K562 (cell line): ENCODE measurements around the gene EVI5. TPM values are rescaled to one million over a fixed set of nuclear protein-coding genes. Genes with fewer than 3 reads are reported as not detected.

Experiments used
- ATAC-seq: fragments of 200-7000 bp; cut with Tn5 transposase; 3 replicates; pipeline ENCODE4 v1.9.1; 2020; ENCODE audit warnings: moderate library complexity
- BruUV-seq: library from RNA; stranded (reverse); fragments of 400-500 nt; replicated peaks from 2 replicates; lab custom pipeline; 2021; lab: Mats Ljungman, UMichigan
- CTCF ChIA-PET: fragments of 300-600 bp; formaldehyde crosslinking; extraction: SDS; loops from one replicate; lab custom pipeline; 2021; ENCODE audit warnings: low intra/inter-chr PET ratio; lab: Yijun Ruan, JAX
- POLR2A ChIA-PET: fragments of 300-600, 350-650 bp; sonication (Branson Sonifier 250); formaldehyde crosslinking; extraction: SDS; loops from one replicate; lab custom pipeline; 2021; ENCODE audit warnings: antibody characterized with exemption, inconsistent platforms; lab: Yijun Ruan, JAX
- DNase-seq, 4 experiments: peaks; one replicate each; pipeline versions ENCODE4 v3.0.0 to v3.0.0-alpha.2; 2011 to 2018; ENCODE audit warnings: low spot score in 3 of 4, mixed read lengths in 3 of 4; ENCODE audit errors: extremely low read depth in 1 of 4
- FAIRE-seq: peaks from 2 replicates; lab custom pipeline; 2011; peaks lifted over from hg19 to GRCh38; lab: Jason Lieb, UNC
- H2AFZ ChIP-seq: 2 replicates; pipeline ENCODE4 v1.6.0; 2011; ENCODE audit warnings: low read depth, low read length, control low read depth, inconsistent platforms
- H3K27ac ChIP-seq: fragments of 200-600 bp; 3 replicates; pipeline ENCODE4 v1.8.0; 2011; ENCODE audit warnings: low read depth, mild to moderate bottlenecking, control low read depth, inconsistent platforms, low read length, moderate library complexity, mixed read lengths; ENCODE audit errors: extremely low read depth
- H3K27me3 ChIP-seq, 2 experiments: fragments of 300-600 bp in 1 of 2; 2 replicates in 1 of 2; 3 replicates in 1 of 2; pipeline versions ENCODE4 v1.6.0 to v1.8.0; 2011; ENCODE audit warnings: inconsistent platforms in 2 of 2, low read length in 2 of 2, mild to moderate bottlenecking in 1 of 2, mixed read lengths in 1 of 2, moderate library complexity in 1 of 2; ENCODE audit not compliant: control insufficient read depth in 2 of 2, insufficient read depth in 2 of 2
- H3K36me3 ChIP-seq: fragments of 300-600 bp; 3 replicates; pipeline ENCODE4 v1.8.0; 2011; ENCODE audit warnings: mild to moderate bottlenecking, low read length, inconsistent platforms; ENCODE audit not compliant: control insufficient read depth, insufficient read depth
- H3K4me1 ChIP-seq, 2 experiments: fragments of 200-600 bp in 1 of 2; replicated peaks in 1 of 2; 2 replicates in 1 of 2; 3 replicates in 1 of 2; pipeline versions ENCODE4 v1.5.1 to v1.8.0; 2011; ENCODE audit warnings: inconsistent platforms in 2 of 2, low read length in 2 of 2, mild to moderate bottlenecking in 1 of 2, mixed read lengths in 1 of 2, moderate library complexity in 1 of 2; ENCODE audit not compliant: control insufficient read depth in 2 of 2, insufficient read depth in 2 of 2
- H3K4me2 ChIP-seq: 2 replicates; pipeline ENCODE4 v1.6.1; 2011; ENCODE audit warnings: low read length, control low read depth, inconsistent platforms, mixed read lengths; ENCODE audit not compliant: insufficient read depth
- H3K4me3 ChIP-seq: fragments of 200-600 bp; sonication (generic), shearing (Covaris generic); 2 replicates; pipeline ENCODE4 v1.5.1; 2016; ENCODE audit warnings: control low read depth, inconsistent platforms
- H3K79me2 ChIP-seq: fragments of 200-600 bp; 3 replicates; pipeline ENCODE4 v1.8.0; 2011; ENCODE audit warnings: low read length, inconsistent platforms; ENCODE audit not compliant: control insufficient read depth, insufficient read depth
- H3K9ac ChIP-seq, 2 experiments: 2 replicates each; pipeline versions ENCODE4 v1.6.0 to v1.6.1; 2011; ENCODE audit warnings: low read depth in 2 of 2, low read length in 2 of 2, control low read depth in 1 of 2, inconsistent platforms in 1 of 2, mild to moderate bottlenecking in 1 of 2, mixed read lengths in 1 of 2; ENCODE audit not compliant: insufficient read depth in 1 of 2
- H3K9me1 ChIP-seq: one replicate; pipeline ENCODE4 v1.6.0; 2011; ENCODE audit warnings: inconsistent platforms, mild to moderate bottlenecking, low read length, moderate library complexity; ENCODE audit not compliant: control insufficient read depth, insufficient read depth
- H3K9me3 ChIP-seq: replicated peaks from 2 replicates; pipeline ENCODE4 v1.5.1; 2011; ENCODE audit warnings: low read depth, low read length, inconsistent platforms; ENCODE audit not compliant: control insufficient read depth, insufficient read depth
- H4K20me1 ChIP-seq: replicated peaks from 2 replicates; pipeline ENCODE4 v1.6.1; 2011; ENCODE audit warnings: low read length, inconsistent platforms, mixed read lengths; ENCODE audit not compliant: control insufficient read depth, insufficient read depth
- ADNP ChIP-seq: fragments of 200-800 bp; sonication (Bioruptor generic); IDR thresholded peaks from 2 replicates; pipeline ENCODE4 v1.6.1; 2016; ENCODE audit warnings: missing genetic modification characterization, missing compliant biosample characterization
- CREBBP ChIP-seq: IDR thresholded peaks from one replicate; pipeline ENCODE4 v1.6.1; 2012; ENCODE audit warnings: low read depth, mild to moderate bottlenecking, control low read depth, inconsistent platforms, low read length
- CSDE1 ChIP-seq, 2 experiments: fragments of 450-650 bp; IDR thresholded peaks; 2 replicates each; pipeline ENCODE4 v1.6.1; 2016; ENCODE audit warnings: mild to moderate bottlenecking in 1 of 2
- DMBX1 ChIP-seq: fragments of 250-450 bp; sonication (Bioruptor Pico); IDR thresholded peaks from 2 replicates; pipeline ENCODE4 v1.8.0; 2022; ENCODE audit warnings: inconsistent platforms, mild to moderate bottlenecking, moderate library complexity, borderline replicate concordance
- ELF4 ChIP-seq: fragments of 450-650 bp; formaldehyde crosslinking; IDR thresholded peaks from 2 replicates; pipeline ENCODE4 v1.4.0; 2022; ENCODE audit warnings: missing genetic modification characterization
- GATA2 ChIP-seq: sonication (generic); formaldehyde crosslinking; IDR thresholded peaks from 2 replicates; pipeline ENCODE4 v1.4.0; 2020; ENCODE audit warnings: mild to moderate bottlenecking, missing genetic modification reagents
- HDAC1 ChIP-seq, 2 experiments: fragments of 450-650 bp; IDR thresholded peaks; 2 replicates each; pipeline ENCODE4 v1.6.1; 2016 to 2017; ENCODE audit warnings: inconsistent platforms in 1 of 2, mild to moderate bottlenecking in 1 of 2, moderate library complexity in 1 of 2
- JUN ChIP-seq, 2 experiments: sonication (generic) in 1 of 2; formaldehyde crosslinking in 1 of 2; IDR thresholded peaks; 2 replicates each; pipeline versions ENCODE4 v1.6.1 to v1.8.0; 2012 to 2022; ENCODE audit warnings: borderline replicate concordance in 2 of 2, mild to moderate bottlenecking in 2 of 2, improper control_type of control experiment in 1 of 2, low read depth in 1 of 2, low read length in 1 of 2, missing genetic modification reagents in 1 of 2
- KDM5B ChIP-seq: fragments of 200-600 bp; sonication (generic); IDR thresholded peaks from 2 replicates; pipeline ENCODE4 v1.6.1; 2012; ENCODE audit warnings: low read depth, mild to moderate bottlenecking, moderate library complexity, low read length, control low read depth, inconsistent platforms; ENCODE audit not compliant: insufficient replicate concordance
- MCM3 ChIP-seq: fragments of 450-650 bp; IDR thresholded peaks from 2 replicates; pipeline ENCODE4 v1.6.1; 2016
- NCOR1 ChIP-seq: fragments of 450-650 bp; IDR thresholded peaks from 2 replicates; pipeline ENCODE4 v1.6.1; 2016; ENCODE audit warnings: mild to moderate bottlenecking, moderate library complexity
- NONO ChIP-seq, 2 experiments: fragments of 200-400 bp in 1 of 2; fragments of 450-650 bp in 1 of 2; formaldehyde crosslinking in 1 of 2; IDR thresholded peaks; 2 replicates each; pipeline ENCODE4 v1.6.1; 2017; ENCODE audit warnings: low read depth in 2 of 2, mild to moderate bottlenecking in 2 of 2, moderate library complexity in 2 of 2, low read length in 1 of 2
- OTX1 ChIP-seq: fragments of 450-650 bp; formaldehyde crosslinking; IDR thresholded peaks from 2 replicates; pipeline ENCODE4 v1.4.0; 2022; ENCODE audit warnings: mild to moderate bottlenecking
- RBM17 ChIP-seq: fragments of 200-400 bp; formaldehyde crosslinking; IDR thresholded peaks from 2 replicates; pipeline ENCODE4 v1.6.1; 2017; ENCODE audit warnings: low read depth, mild to moderate bottlenecking, low read length, borderline replicate concordance
- SOX6 ChIP-seq: fragments of 450-650 bp; IDR thresholded peaks from 2 replicates; pipeline ENCODE4 v1.6.1; 2014; ENCODE audit warnings: mild to moderate bottlenecking
- TBP ChIP-seq: optimal IDR thresholded peaks from 2 replicates; pipeline ENCODE3; 2011; ENCODE audit warnings: low read depth, low read length, improper control_type of control experiment
- U2AF2 ChIP-seq: fragments of 200-400 bp; formaldehyde crosslinking; optimal IDR thresholded peaks from 2 replicates; pipeline ENCODE3; 2017; ENCODE audit warnings: low read depth, mild to moderate bottlenecking, low read length
- ZBTB17 ChIP-seq: fragments of 450-650 bp; formaldehyde crosslinking; IDR thresholded peaks from 2 replicates; pipeline ENCODE4 v1.4.0; 2020; ENCODE audit warnings: mild to moderate bottlenecking
- ZNF23 ChIP-seq: fragments of 250-450 bp; sonication (Bioruptor Pico); IDR thresholded peaks from 2 replicates; pipeline ENCODE4 v1.4.0; 2020; ENCODE audit warnings: mild to moderate bottlenecking
- ZNF436 ChIP-seq: fragments of 250-450, 450-650 bp; sonication (Bioruptor Pico); formaldehyde crosslinking; IDR thresholded peaks from 2 replicates; pipeline ENCODE4 v1.7.0; 2020; ENCODE audit warnings: mild to moderate bottlenecking
- WGBS: fragments of 100-300 bp; shearing (Covaris generic); methylation state at CpG from one replicate; pipeline ENCODE4 v1.1.6; 2016; ENCODE audit warnings: low coverage, mixed read lengths; ENCODE audit not compliant: insufficient coverage; ENCODE audit errors: missing lambda C conversion rate; 5-methylcytosine and 5-hydroxymethylcytosine counted together
- in situ Hi-C: fragments of 300-500 bp; cut with MboI; formaldehyde crosslinking; loops from 4 replicates; pipeline ENCODE4 v1.15.0; 2018; ENCODE audit warnings: inconsistent platforms, mixed read lengths
- intact Hi-C: fragments of 100-400 bp; cut with micrococcal nuclease; formaldehyde crosslinking; loops from 2 replicates; pipeline ENCODE4 v1.14.2; 2022
- polyA plus RNA-seq, 8 experiments: library from polyadenylated mRNA; depleted of rRNA in 4 of 8; stranded (reverse) in 5 of 8; unstranded in 3 of 8; fragments of >200 nt; fragmentation: Nextera tagmentation in 2 of 8; fragmentation: Illumina TruSeq in 1 of 8; extraction: Ambion mirVana in 2 of 8; extraction: Trizol in 1 of 8; gene quantifications; 2 replicates each; pipeline versions ENCODE4 v1.2.1 to v1.2.3, GENCODE V29; 2011 to 2014; ENCODE audit warnings: inconsistent platforms in 1 of 8, missing spikeins in 1 of 8
- total RNA-seq, 7 experiments: library from RNA; depleted of rRNA in 6 of 7; stranded (reverse); fragments of >200 nt in 6 of 7; fragmentation: Illumina TruSeq in 2 of 7; extraction: Trizol in 2 of 7; gene quantifications; 2 replicates each; pipeline versions ENCODE4 v1.2.1 to v1.2.3, GENCODE V29; 2011 to 2021; ENCODE audit warnings: low replicate concordance in 1 of 7

The EVI5 gene
- total and polyA plus RNA-seq, 9 of the 15 experiments (the other 6 are each of a cell fraction or from before 2014, with no cell fraction given): 1.7 to 50.1 (median 13.7) TPM

- Histone ChIP-seq H3K4me2 (no peak overlapping the region), H3K4me3 (no peak overlapping the region), H3K9ac (no peak overlapping the region), H3K79me2 (no peaks in the 10 kb centered on the region), H3K36me3 (no peaks in the 10 kb centered on the region), H3K9me1 (no peaks in the 10 kb centered on the region), H3K27me3 (no peaks in the 10 kb centered on the region), H3K27ac (no peak overlapping the region), H3K4me1 (no peaks in the 10 kb centered on the region), H2AFZ (no peak overlapping the region), H4K20me1 (no peaks in the 10 kb centered on the region), H3K9me3 (no peaks in the 10 kb centered on the region)
- in situ Hi-C loops: no loop called here
- CTCF ChIA-PET: no interaction called here
- WGBS: 57% methylated on average over 1 of the region's 1 CpG
- ATAC-seq: no peak
- no peak for FAIRE-seq
- DNase-seq: no peak
- intact Hi-C loops: no loop called here
- POLR2A ChIA-PET: no interaction called here
- TF ChIP-seq ZBTB17 (CRISPR knock-in tag): no peak
- TF ChIP-seq KDM5B: no peak
- no peak for TF ChIP-seq GATA2
- TF ChIP-seq CSDE1 (IDR thresholded peaks at IDR 0.05): no peak
- BruUV-seq: no TSS peak
These were observed 233.0 kb downstream of the EVI5 start for GRCh38 chr1:92551916-92552315.

- in situ Hi-C loops: no loop called here
- Histone ChIP-seq H3K27ac (no peak overlapping the region), H4K20me1 (no peaks in the 10 kb centered on the region), H3K9me1 (no peaks in the 10 kb centered on the region), H3K27me3 (no peaks in the 10 kb centered on the region), H3K4me3 (no peak overlapping the region), H2AFZ (no peak overlapping the region), H3K36me3 (no peaks in the 10 kb centered on the region), H3K4me1 (no peaks in the 10 kb centered on the region; a peak in 2 of 5 replicates), H3K4me2 (no peak overlapping the region), H3K9ac (no peak overlapping the region), H3K79me2 (no peaks in the 10 kb centered on the region), H3K9me3 (no peaks in the 10 kb centered on the region)
- POLR2A ChIA-PET: interaction anchor here (0.6 to 1.3 kb wide), 3 partner anchors 13 to 462 kb away, joined by 3 to 5 read pairs (median 3); no protein-coding TSS in a partner anchor
- intact Hi-C loops: no loop called here
- peak; percentile 71 to 91 (median 80) for DNase-seq
- peak; percentile 97 for FAIRE-seq
- WGBS: 0% methylated on average over 2 of the region's 2 CpGs
- ATAC-seq: peak; percentile 100
- CTCF ChIA-PET: no interaction called here
- no TSS peak for BruUV-seq
- TF ChIP-seq U2AF2: no peak
- peak; percentile 92 to 100 for TF ChIP-seq HDAC1 (IDR thresholded peaks at IDR 0.05)
- TF ChIP-seq NCOR1: peak; percentile 98
- peak in 1 of 2 experiments; percentile 89; a peak in 1 of 4 replicates for TF ChIP-seq NONO (IDR thresholded peaks at IDR 0.05; ENCODE audit: low read depth in 2 of 2, low read length in 1 of 2)
- no peak for TF ChIP-seq RBM17
- TF ChIP-seq ZNF436 (CRISPR knock-in tag): no peak
- peak; percentile 89 for TF ChIP-seq OTX1 (CRISPR knock-in tag)
- TF ChIP-seq ZNF23 (CRISPR knock-in tag): peak; percentile 67
- TF ChIP-seq JUN (IDR thresholded peaks at IDR 0.05; ENCODE audit: borderline replicate concordance, low read depth, low read length): peak; percentile 84
- TF ChIP-seq JUN (CRISPR knock-in tag; IDR thresholded peaks at IDR 0.05; ENCODE audit: borderline replicate concordance): peak; percentile 85; the same call in 1 of the 2 replicates
- no peak for TF ChIP-seq MCM3
- TF ChIP-seq DMBX1 (CRISPR knock-in tag): peak; percentile 98
- TF ChIP-seq ADNP (tag): peak; percentile 74
- TF ChIP-seq SOX6: peak; percentile 99
- TF ChIP-seq ELF4: peak; percentile 98
- TF ChIP-seq CREBBP: no peak
- no peak for TF ChIP-seq TBP
These were observed 240.1 kb downstream of the EVI5 start for GRCh38 chr1:92544756-92545165.
